ENCODE data around the gene DYNLT4. TPM values are rescaled to one million over a fixed set of nuclear protein-coding genes. Genes with fewer than 3 reads are reported as not detected.
"Not testable (repeated sequence)": the region's sequence is repeated elsewhere in the genome, so short reads cannot be mapped to it uniquely, and the experiment has no call there.

Gene DYNLT4
- total and polyA plus RNA-seq, 3 donors from 2014 or later: 0.47 to 4.0 (median 3.2) TPM

GRCh38 chr1:44817771-44818495, 10.8 kb upstream of the DYNLT4 start:
- H3K9me3 ChIP-seq: no peaks in the 10 kb centered on the region
- H3K4me3 ChIP-seq: no peak overlapping the region
- intact Hi-C loops (cut with DNase I; ENCODE audit: low total_unique reads): no loop called here
- peaks cover 16% of the 10 kb centered on the region for H3K4me1 ChIP-seq
- DNase-seq: no peak
- H3K27me3 ChIP-seq: no peaks in the 10 kb centered on the region
- WGBS, 2 donors: 83 to 92% methylated on average over 11 of the region's 11 CpGs
- H3K27ac ChIP-seq: no peak overlapping the region
- TF ChIP-seq CTCF (IDR thresholded peaks at IDR 0.05): no peak
- TF ChIP-seq POLR2A (IDR thresholded peaks at IDR 0.05): no peak
- H3K36me3 ChIP-seq (ENCODE audit: low read depth, missing control alignments): no peaks in the 10 kb centered on the region

- no peaks in the 10 kb centered on the region for H3K36me3 ChIP-seq (ENCODE audit: low read depth, missing control alignments)
- no peaks in the 10 kb centered on the region for H3K9me3 ChIP-seq
- H3K27me3 ChIP-seq: no peaks in the 10 kb centered on the region
- TF ChIP-seq CTCF (IDR thresholded peaks at IDR 0.05) (no peak), POLR2A (IDR thresholded peaks at IDR 0.05) (no peak)
- H3K4me3 ChIP-seq: no peak overlapping the region
- peaks cover 16% of the 10 kb centered on the region for H3K4me1 ChIP-seq
- intact Hi-C loops (cut with DNase I; ENCODE audit: low total_unique reads): no loop called here
- no peak for DNase-seq
- H3K27ac ChIP-seq: no peak overlapping the region
- WGBS, 2 donors: 68 to 75% methylated on average over 2 of the region's 2 CpGs
Observed at GRCh38 chr1:44817307-44817706, 10.2 kb upstream of the DYNLT4 start.

- H3K9me3 ChIP-seq; intact Hi-C loops (cut with DNase I; ENCODE audit: low total_unique reads); H3K27me3 ChIP-seq; H3K4me3 ChIP-seq; DNase-seq; H3K27ac ChIP-seq; H3K36me3 ChIP-seq (ENCODE audit: low read depth, missing control alignments): not testable (repeated sequence)
- 84 to 90% methylated on average over 9 of the region's 9 CpGs for WGBS, 2 donors
- H3K4me1 ChIP-seq: peaks cover 23% of the 10 kb centered on the region
Observed at GRCh38 chr1:44815926-44816325, 8.8 kb upstream of the DYNLT4 start.

- WGBS, 2 donors: 62 to 82% methylated on average over 33 to 48 of the region's 48 CpGs
- H3K4me3 ChIP-seq: peak overlapping the region; percentile 29 to 36
- intact Hi-C loops (cut with DNase I; ENCODE audit: low total_unique reads): no loop called here
- H3K4me1 ChIP-seq: peaks cover 41% of the 10 kb centered on the region
- H3K27ac ChIP-seq: peak overlapping the region in 1 of 2 donors; percentile 79
- H3K36me3 ChIP-seq (ENCODE audit: low read depth, missing control alignments): no peaks in the 10 kb centered on the region
- TF ChIP-seq CTCF (IDR thresholded peaks at IDR 0.05) (no peak), POLR2A (IDR thresholded peaks at IDR 0.05) (no peak)
- H3K27me3 ChIP-seq: no peaks in the 10 kb centered on the region
- no peak for DNase-seq
- no peaks in the 10 kb centered on the region for H3K9me3 ChIP-seq
Observed at GRCh38 chr1:44812822-44813543, 5.8 kb upstream of the DYNLT4 start.

- 48 to 50% methylated on average over 8 of the region's 8 CpGs for WGBS, 2 donors
- H3K4me1 ChIP-seq: peaks cover 58% of the 10 kb centered on the region
- no peaks in the 10 kb centered on the region for H3K27me3 ChIP-seq
- no peaks in the 10 kb centered on the region for H3K36me3 ChIP-seq (ENCODE audit: low read depth, missing control alignments)
- intact Hi-C loops (cut with DNase I; ENCODE audit: low total_unique reads): no loop called here
- H3K9me3 ChIP-seq: no peaks in the 10 kb centered on the region
- no peak for DNase-seq
- H3K4me3 ChIP-seq: no peak overlapping the region
- H3K27ac ChIP-seq: peak overlapping the region; percentile 32 to 39
- TF ChIP-seq POLR2A (IDR thresholded peaks at IDR 0.05) (no peak), CTCF (IDR thresholded peaks at IDR 0.05) (no peak)
Observed at GRCh38 chr1:44811234-44811633, 4.1 kb upstream of the DYNLT4 start.

- DNase-seq; H3K4me3 ChIP-seq; H3K27me3 ChIP-seq; H3K36me3 ChIP-seq (ENCODE audit: low read depth, missing control alignments); intact Hi-C loops (cut with DNase I; ENCODE audit: low total_unique reads); H3K9me3 ChIP-seq: not testable (repeated sequence)
- Histone ChIP-seq H3K4me1 (peaks cover 62% of the 10 kb centered on the region), H3K27ac (peak overlapping the region; percentile 32 to 39)
- WGBS, 2 donors: 84 to 89% methylated on average over 4 of the region's 4 CpGs
Observed at GRCh38 chr1:44810762-44811105, 3.6 kb upstream of the DYNLT4 start.

All from testis (tissue), 3 donors.